Gastrocnemius medialis (tissue), 4 donors: ENCODE measurements around the gene GPR137.

Experiments
- POLR2A ChIP-seq, 2 donors: fragments of 450-650 bp; IDR thresholded peaks; one replicate each; pipeline ENCODE4 v1.6.1; 2017; ENCODE audit warnings: antibody characterized with exemption in 2 of 2, mild to moderate bottlenecking in 2 of 2, moderate library complexity in 2 of 2
- TF ChIP-seq, protein P1 (sequence below), 5 experiments: fragments of 450-650 bp in 3 of 5; fragments of 200-600 bp in 2 of 5; sonication (generic) in 2 of 5; IDR thresholded peaks in 4 of 5; conservative IDR thresholded peaks in 1 of 5; 1 replicate in 4 of 5; 2 replicates in 1 of 5; pipeline ENCODE4 v1.5.1; 2016 to 2019; ENCODE audit warnings: antibody characterized with exemption in 5 of 5, mild to moderate bottlenecking in 3 of 5, moderate library complexity in 3 of 5

DNA sequence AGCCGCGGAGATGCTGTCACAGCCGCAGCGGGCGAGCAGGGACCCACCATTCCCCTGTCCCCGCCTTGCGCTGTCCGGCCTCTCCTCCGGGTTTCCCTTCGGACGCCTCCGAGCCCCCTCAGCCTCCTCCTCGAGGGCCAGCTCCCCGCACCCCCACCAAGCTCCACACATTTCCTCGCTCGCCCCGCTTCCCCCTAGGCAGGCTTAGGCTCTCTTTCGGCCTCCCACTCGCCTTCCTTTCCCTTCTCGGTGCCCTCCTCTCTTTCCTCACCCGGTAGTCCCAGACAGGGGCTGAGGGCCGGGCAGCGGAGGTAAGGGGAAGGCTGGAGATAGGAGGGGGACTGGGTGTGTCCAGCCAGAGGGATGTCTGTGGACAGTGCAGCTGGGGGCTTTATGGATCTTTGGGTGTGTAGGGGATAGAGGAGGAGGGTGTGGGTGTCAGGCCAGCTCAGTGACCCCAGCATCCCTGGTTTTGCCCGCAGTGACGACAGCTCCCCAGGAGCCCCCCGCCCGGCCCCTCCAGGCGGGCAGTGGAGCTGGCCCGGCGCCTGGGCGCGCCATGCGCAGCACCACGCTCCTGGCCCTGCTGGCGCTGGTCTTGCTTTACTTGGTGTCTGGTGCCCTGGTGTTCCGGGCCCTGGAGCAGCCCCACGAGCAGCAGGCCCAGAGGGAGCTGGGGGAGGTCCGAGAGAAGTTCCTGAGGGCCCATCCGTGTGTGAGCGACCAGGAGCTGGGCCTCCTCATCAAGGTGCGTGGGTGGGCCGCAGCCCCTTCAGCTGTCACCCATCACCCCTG lies 7.0 kb downstream of the GPR137 start:
- TF ChIP-seq, protein P1, sequence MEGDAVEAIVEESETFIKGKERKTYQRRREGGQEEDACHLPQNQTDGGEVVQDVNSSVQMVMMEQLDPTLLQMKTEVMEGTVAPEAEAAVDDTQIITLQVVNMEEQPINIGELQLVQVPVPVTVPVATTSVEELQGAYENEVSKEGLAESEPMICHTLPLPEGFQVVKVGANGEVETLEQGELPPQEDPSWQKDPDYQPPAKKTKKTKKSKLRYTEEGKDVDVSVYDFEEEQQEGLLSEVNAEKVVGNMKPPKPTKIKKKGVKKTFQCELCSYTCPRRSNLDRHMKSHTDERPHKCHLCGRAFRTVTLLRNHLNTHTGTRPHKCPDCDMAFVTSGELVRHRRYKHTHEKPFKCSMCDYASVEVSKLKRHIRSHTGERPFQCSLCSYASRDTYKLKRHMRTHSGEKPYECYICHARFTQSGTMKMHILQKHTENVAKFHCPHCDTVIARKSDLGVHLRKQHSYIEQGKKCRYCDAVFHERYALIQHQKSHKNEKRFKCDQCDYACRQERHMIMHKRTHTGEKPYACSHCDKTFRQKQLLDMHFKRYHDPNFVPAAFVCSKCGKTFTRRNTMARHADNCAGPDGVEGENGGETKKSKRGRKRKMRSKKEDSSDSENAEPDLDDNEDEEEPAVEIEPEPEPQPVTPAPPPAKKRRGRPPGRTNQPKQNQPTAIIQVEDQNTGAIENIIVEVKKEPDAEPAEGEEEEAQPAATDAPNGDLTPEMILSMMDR (IDR thresholded peaks at IDR 0.05 in 4 of 5, conservative IDR thresholded peaks at IDR 0.05 in 1 of 5): no peak
- TF ChIP-seq POLR2A (IDR thresholded peaks at IDR 0.05): no peak
